NK-92 treated with Interleukin-12 subunit alpha and Interleukin-12 subunit beta, amount 100 ng/mL, for 24 hours (cell line): ENCODE measurements around the gene C19orf67.
A peak's percentile ranks its signal among the peaks of the same experiment; 100 is the strongest.

Experiments used
- DNase-seq: peaks from one replicate; lab custom pipeline; 2025; lab: John Stamatoyannopoulos, UW

Gene C19orf67

GRCh38 chr19:14081797-14082674 lies 3.5 kb downstream of the C19orf67 start:
- DNase-seq, result no peak

- peak; percentile 98 for DNase-seq
Observed at GRCh38 chr19:14080887-14081796, 4.4 kb downstream of the C19orf67 start.

DNA sequence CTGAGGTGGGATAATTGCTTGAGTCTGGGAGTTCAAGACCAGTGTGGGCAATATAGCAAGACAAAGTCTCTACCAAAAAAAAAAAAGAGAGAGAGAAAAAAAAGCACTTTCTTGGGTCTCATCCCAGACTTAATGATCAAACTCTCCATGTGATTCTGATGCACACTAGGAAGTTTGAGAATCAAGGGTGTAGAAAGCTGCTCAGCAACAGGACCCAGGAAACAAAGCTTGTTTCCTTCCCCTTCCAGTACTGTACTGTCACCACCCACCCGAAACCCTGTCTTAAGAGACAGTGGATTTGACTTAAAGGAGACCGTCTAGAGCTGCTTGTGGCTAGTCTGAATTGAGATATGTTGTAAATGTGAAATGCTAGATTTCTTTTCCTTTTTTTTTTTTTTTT lies 7.2 kb downstream of the C19orf67 start:
- no peak for DNase-seq

GRCh38 chr19:14073925-14074838 lies 11.4 kb downstream of the C19orf67 start:
- no peak for DNase-seq

GRCh38 chr19:14073261-14073924 lies 12.2 kb downstream of the C19orf67 start:
- peak; percentile 67 for DNase-seq

DNA sequence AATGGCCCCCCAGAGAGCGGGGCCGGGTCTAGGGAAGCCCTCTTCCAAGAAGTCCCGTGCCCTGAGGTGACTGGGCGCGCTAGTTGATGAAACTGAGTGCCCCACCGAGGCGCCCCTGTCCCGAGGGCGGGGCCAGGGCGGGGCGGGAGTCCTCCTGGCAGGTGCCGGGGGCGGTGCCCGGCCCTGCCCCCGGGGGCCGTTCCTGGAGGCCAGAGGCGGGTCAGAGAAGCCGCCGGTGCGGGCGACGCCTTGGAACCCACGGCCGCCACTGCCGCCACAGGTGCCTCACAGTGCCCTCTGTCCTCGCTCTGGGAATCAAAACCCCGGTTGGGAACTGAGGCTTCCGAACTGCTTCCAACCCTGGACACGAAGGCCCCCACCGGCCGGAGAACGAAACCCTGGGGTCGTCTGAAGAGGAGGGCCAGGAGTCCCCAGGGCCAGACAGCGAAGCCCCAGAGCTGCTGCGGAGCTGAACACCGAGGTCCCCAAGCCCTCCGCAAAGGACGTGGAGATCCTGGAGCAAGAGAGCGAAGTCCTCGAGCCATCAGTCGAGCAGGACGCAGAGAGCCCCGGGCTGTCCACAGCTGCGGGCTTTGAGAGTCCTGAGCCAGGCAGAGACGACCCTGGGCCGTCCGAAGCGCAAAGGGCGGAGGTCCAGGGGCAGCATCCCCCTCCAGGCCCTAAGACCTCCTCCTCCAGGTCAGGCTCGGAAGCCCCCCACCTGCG lies 12.9 kb downstream of the C19orf67 start, which contains the start of gene MISP3:
TSS of gene MISP3 (plus strand) at position 252 of the 726 bp plus-strand sequence. CDS start 524 bp downstream, outside the sequence.
- DNase-seq, result no peak

GRCh38 chr19:14070268-14071050 lies 15.1 kb downstream of the C19orf67 start:
- DNase-seq, result no peak

DNA sequence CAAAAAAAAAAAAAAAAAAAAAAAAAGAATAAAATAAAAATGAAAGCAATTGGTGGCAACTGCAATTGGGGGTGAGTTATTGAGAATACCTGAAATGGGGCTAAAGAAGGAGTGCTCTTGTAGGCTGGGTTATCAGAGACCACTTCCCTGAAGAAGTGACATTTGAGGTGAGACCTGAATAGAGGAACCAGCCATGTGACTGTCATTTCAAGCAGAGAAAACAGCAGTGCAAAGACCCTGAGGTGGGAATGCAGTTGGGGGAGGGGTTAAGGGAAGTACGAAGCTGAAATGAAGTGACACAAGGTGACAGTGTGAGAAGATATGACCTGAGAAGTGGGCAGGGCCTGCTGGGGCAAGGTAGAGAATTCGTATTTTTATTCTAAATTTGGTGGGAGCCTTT lies 19.4 kb downstream of the C19orf67 start:
- DNase-seq, result no peak

DNA sequence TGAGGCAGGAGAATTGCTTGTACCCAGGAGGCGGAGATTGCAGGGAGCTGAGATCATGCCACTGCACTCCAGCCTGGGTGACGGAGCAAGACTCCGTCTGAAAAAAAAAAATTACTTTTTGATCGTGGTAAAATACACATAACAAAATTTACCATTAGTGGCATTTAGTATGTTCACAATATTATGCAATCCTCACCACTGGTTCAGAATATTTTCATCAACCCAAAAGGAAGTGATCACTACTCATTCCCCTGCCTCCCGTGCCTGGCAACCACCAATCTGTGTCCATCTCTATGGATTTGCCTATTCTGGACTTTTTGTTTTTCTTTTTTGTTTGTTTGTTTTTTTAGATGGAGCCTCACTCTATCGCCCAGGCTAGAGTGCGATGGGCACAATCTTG lies 22.5 kb downstream of the C19orf67 start:
- no peak for DNase-seq

DNA sequence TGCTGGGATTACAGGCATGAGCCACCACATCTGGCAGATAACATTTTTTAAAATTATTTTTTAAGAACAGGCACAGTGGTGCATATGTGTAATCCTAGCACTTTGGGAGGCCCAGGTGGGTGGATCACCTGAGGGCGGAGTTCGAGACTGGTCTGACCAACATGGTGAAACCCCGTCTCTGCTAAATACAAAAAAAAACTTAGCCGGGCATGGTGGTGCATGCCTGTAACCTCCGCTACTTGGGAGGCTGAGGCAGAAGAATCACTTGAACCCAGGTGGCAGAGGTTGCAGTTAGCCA lies 23.1 kb downstream of the C19orf67 start:
- DNase-seq, result no peak

DNA sequence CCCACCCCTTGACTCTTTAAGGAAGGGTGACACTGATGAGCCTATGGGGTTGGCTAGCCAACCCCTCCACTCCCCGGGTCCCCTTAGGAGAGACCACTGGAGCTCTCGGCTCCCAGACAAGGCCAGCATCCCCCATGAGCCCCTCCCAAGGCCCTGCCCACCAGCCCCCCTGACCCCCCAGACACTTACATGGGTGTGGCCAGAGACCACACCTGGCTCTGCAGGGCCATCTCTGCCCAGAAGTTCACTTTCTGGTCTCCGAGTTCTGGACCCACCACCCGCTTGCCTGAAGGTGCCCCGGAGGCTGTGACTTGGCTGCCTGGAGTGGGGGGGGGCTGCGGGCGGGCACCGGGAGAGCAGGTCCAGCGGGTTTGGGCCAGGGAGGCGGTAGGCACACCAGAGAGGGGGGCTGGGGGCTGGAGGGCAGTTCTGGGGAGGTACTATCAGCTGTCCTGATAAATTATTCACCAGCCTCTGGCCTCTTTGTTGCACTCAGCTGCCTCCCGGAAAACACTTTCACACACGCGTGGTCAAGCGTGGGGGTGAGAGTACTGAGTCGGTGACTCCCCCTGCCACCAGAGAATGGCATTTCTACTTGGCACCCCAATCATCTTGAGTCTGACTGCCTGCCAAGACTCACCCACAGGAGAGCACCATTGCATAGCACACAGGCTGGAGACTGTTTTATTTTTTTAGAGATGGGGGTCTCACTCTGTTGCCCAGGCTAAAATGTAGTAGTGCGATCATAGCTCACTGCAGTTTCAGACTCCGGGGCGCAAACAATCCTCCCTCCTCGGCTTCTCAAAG lies 23.6 kb downstream of the C19orf67 start, which contains the start of gene PALM3:
TSS of gene PALM3 (minus strand) at position 326 of the 807 bp plus-strand sequence. CDS start at position 230, 96 bp downstream.
- no peak for DNase-seq

DNA sequence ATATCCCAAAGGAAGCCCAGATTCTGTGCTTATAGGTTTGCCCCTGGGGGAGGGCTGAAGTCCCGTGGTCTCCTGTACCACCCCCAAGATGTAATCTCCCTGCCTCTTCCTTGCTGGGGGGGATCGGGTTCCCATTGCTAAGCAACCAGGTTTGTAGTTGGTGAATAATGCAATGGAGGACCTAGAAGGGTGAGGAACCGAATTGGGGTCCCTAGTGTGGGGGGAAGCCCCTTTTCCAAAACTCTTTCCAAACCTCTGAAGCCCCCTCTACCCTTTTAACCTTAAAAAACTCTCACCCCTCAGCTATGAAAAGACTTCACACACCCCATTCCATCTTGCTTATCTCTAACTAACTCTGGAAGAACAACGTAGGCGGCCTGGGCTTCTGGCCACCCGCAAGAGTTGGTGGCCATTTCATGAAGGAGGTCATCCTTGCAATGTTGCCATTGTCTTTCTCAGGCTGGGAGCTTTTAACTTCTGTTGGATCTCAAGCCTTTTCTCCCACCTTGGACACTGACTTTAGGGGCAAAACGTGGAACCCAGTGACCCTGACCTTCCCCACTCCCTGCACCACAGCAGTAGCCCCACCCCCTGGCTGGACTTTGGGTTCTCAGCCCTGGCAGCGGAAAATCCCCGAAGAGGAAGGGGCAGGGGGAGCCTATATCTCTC lies 24.4 kb downstream of the C19orf67 start:
- DNase-seq, result no peak

DNA sequence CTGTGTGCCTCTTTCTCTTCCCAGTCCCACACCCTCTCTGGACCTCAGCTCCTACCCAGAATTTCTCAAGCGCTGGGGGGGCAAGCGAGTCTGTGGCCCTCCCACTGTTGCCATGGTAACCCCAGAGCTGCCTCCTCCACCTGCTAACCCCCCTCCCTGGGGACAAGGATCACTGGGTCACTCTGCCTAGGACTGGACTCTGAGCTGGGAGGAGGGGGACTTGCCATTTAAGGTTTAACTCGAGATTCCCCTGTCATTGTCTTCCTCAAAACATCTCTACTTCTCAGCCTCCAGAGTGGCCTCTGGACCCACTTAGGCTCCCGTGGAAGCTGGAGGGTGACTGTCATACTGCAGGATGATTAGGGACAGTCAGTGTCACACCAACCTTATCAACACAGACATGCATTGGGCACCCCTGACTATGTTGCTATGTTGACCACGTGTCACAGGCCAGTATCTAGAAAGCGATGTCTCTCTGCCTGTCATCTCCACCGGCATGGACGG lies 25.9 kb downstream of the C19orf67 start:
- no peak for DNase-seq

GRCh38 chr19:14059093-14059480 lies 26.5 kb downstream of the C19orf67 start:
- DNase-seq, result no peak

- no peak for DNase-seq
Observed at GRCh38 chr19:14058182-14059092, 27.1 kb downstream of the C19orf67 start.

- DNase-seq, result no peak
Observed at GRCh38 chr19:14056741-14057356, 28.7 kb downstream of the C19orf67 start.
